Activated CD8-positive, alpha-beta T cell treated with anti-CD3 and anti-CD28 coated beads, Interleukin-2, amount 10 ng/mL, durations not matched to agents 7 days and 5 days (primary cell): ENCODE measurements around the gene MLLT1. TPM values are rescaled to one million over a fixed set of nuclear protein-coding genes. Genes with fewer than 3 reads are reported as not detected.

Experiments used
- ATAC-seq: fragments of 150-1000 bp; cut with Tn5 transposase; one replicate; pipeline ENCODE4 v1.10.0; 2021; ENCODE audit warnings: moderate library complexity
- CTCF ChIA-PET: fragments of 350-600 bp; sonication (Branson Sonifier 250); formaldehyde crosslinking; loops from one replicate; lab custom pipeline; 2021; ENCODE audit warnings: antibody characterized with exemption; lab: Charles Lee
- POLR2A ChIA-PET: fragments of 350-600 bp; sonication (Branson Sonifier 250); formaldehyde crosslinking; loops from one replicate; lab custom pipeline; 2021; ENCODE audit warnings: antibody characterized with exemption; lab: Charles Lee
- DNase-seq: peaks from one replicate; pipeline ENCODE4 v3.0.0-alpha.2; 2020
- H3K27ac Mint-ChIP-seq: one replicate; pipeline ENCODE4 v1.8.0; 2021; ENCODE audit warnings: mild to moderate bottlenecking, mixed read lengths
- H3K27me3 Mint-ChIP-seq: one replicate; pipeline ENCODE4 v1.8.0; 2021; ENCODE audit warnings: low read depth, mixed read lengths
- H3K36me3 Mint-ChIP-seq: one replicate; pipeline ENCODE4 v1.8.0; 2021; ENCODE audit warnings: low read depth, mixed read lengths
- H3K4me1 Mint-ChIP-seq: one replicate; pipeline ENCODE4 v1.8.0; 2021; ENCODE audit warnings: low read depth, mixed read lengths
- H3K4me3 Mint-ChIP-seq: one replicate; pipeline ENCODE4 v1.8.0; 2021; ENCODE audit warnings: mild to moderate bottlenecking, mixed read lengths
- H3K9me3 Mint-ChIP-seq: one replicate; pipeline ENCODE4 v1.8.0; 2022; ENCODE audit warnings: mixed read lengths; ENCODE audit not compliant: insufficient read depth
- total RNA-seq, 2 experiments: library from RNA; stranded (reverse); gene quantifications; one replicate each; pipeline ENCODE4 v1.2.3, GENCODE V29; 2021

MLLT1 gene
- total RNA-seq, 2 experiments from 2014 or later: 37.3 to 48.7 TPM

GRCh38 chr19:6229951-6230712 lies 49.6 kb downstream of the MLLT1 start:
- POLR2A ChIA-PET: no interaction called here

GRCh38 chr19:6229216-6229913 lies 50.4 kb downstream of the MLLT1 start:
- DNase-seq (no peak), ATAC-seq (no peak)
- Mint-ChIP-seq H3K4me3 (no peak overlapping the region), H3K36me3 (peaks cover 12% of the 10 kb centered on the region), H3K9me3 (no peaks in the 10 kb centered on the region), H3K4me1 (peaks cover 11% of the 10 kb centered on the region), H3K27me3 (no peaks in the 10 kb centered on the region), H3K27ac (no peak overlapping the region)
- ChIA-PET CTCF (no interaction called here), POLR2A (no interaction called here)

More at GRCh38 chr19:6229951-6230712, 49.6 kb downstream of the MLLT1 start:
- ATAC-seq (no peak), DNase-seq (no peak)
- Mint-ChIP-seq H3K9me3 (no peaks in the 10 kb centered on the region), H3K27ac (peak overlapping the region; percentile 77), H3K4me1 (peaks cover 13% of the 10 kb centered on the region), H3K4me3 (no peak overlapping the region), H3K27me3 (no peaks in the 10 kb centered on the region), H3K36me3 (peaks cover 12% of the 10 kb centered on the region)
- CTCF ChIA-PET: no interaction called here

- H3K27ac Mint-ChIP-seq: no peak overlapping the region
- CTCF ChIA-PET: no interaction called here
- no peak for DNase-seq
Measured at GRCh38 chr19:6228551-6229215, 51.1 kb downstream of the MLLT1 start.

GRCh38 chr19:6227936-6228325 lies 51.8 kb downstream of the MLLT1 start:
- no peak for DNase-seq
- no peaks in the 10 kb centered on the region for H3K9me3 Mint-ChIP-seq
- ChIA-PET POLR2A (no interaction called here), CTCF (no interaction called here)
- H3K4me1 Mint-ChIP-seq: peaks cover 9% of the 10 kb centered on the region
- no peaks in the 10 kb centered on the region for H3K27me3 Mint-ChIP-seq
- no peak overlapping the region for H3K4me3 Mint-ChIP-seq
- H3K36me3 Mint-ChIP-seq: peaks cover 12% of the 10 kb centered on the region
- ATAC-seq: no peak
- H3K27ac Mint-ChIP-seq: no peak overlapping the region

More at GRCh38 chr19:6228551-6229215, 51.1 kb downstream of the MLLT1 start:
- POLR2A ChIA-PET: no interaction called here
- Mint-ChIP-seq H3K9me3 (no peaks in the 10 kb centered on the region), H3K4me3 (no peak overlapping the region), H3K36me3 (peaks cover 12% of the 10 kb centered on the region), H3K4me1 (peaks cover 9% of the 10 kb centered on the region), H3K27me3 (no peaks in the 10 kb centered on the region)
- ATAC-seq: no peak

- Mint-ChIP-seq H3K36me3 (peaks cover 12% of the 10 kb centered on the region), H3K27ac (no peak overlapping the region), H3K4me3 (no peak overlapping the region), H3K4me1 (peaks cover 9% of the 10 kb centered on the region), H3K27me3 (no peaks in the 10 kb centered on the region), H3K9me3 (no peaks in the 10 kb centered on the region)
- ChIA-PET POLR2A (no interaction called here), CTCF (no interaction called here)
- no peak for ATAC-seq
- DNase-seq: no peak
Measured at GRCh38 chr19:6227156-6227935, 52.4 kb downstream of the MLLT1 start.

- Mint-ChIP-seq H3K4me1 (peaks cover 7% of the 10 kb centered on the region), H3K36me3 (peaks cover 12% of the 10 kb centered on the region), H3K27ac (no peak overlapping the region), H3K9me3 (no peaks in the 10 kb centered on the region), H3K4me3 (no peak overlapping the region), H3K27me3 (no peaks in the 10 kb centered on the region)
- ChIA-PET CTCF (no interaction called here), POLR2A (no interaction called here)
- ATAC-seq (no peak), DNase-seq (no peak)
Measured at GRCh38 chr19:6226444-6227155, 53.2 kb downstream of the MLLT1 start.

- Mint-ChIP-seq H3K9me3 (no peaks in the 10 kb centered on the region), H3K27ac (no peak overlapping the region), H3K4me1 (peaks cover 4% of the 10 kb centered on the region), H3K27me3 (no peaks in the 10 kb centered on the region), H3K4me3 (no peak overlapping the region), H3K36me3 (peaks cover 12% of the 10 kb centered on the region)
- CTCF ChIA-PET: no interaction called here
- ATAC-seq: no peak
- POLR2A ChIA-PET: no interaction called here
- no peak for DNase-seq
Measured at GRCh38 chr19:6226012-6226411, 53.8 kb downstream of the MLLT1 start.

GRCh38 chr19:6225232-6225865 lies 54.4 kb downstream of the MLLT1 start:
- H3K4me3 Mint-ChIP-seq: no peak overlapping the region
- H3K27me3 Mint-ChIP-seq: no peaks in the 10 kb centered on the region
- no peaks in the 10 kb centered on the region for H3K9me3 Mint-ChIP-seq
- ChIA-PET CTCF (no interaction called here), POLR2A (no interaction called here)
- H3K4me1 Mint-ChIP-seq: no peaks in the 10 kb centered on the region
- no peak for ATAC-seq
- H3K27ac Mint-ChIP-seq: no peak overlapping the region
- peaks cover 12% of the 10 kb centered on the region for H3K36me3 Mint-ChIP-seq
- DNase-seq: no peak

- Mint-ChIP-seq H3K36me3 (peaks cover 8% of the 10 kb centered on the region), H3K27ac (peak overlapping the region; percentile 20), H3K4me1 (no peaks in the 10 kb centered on the region), H3K9me3 (no peaks in the 10 kb centered on the region), H3K27me3 (no peaks in the 10 kb centered on the region), H3K4me3 (no peak overlapping the region)
- ChIA-PET CTCF (no interaction called here), POLR2A (no interaction called here)
- ATAC-seq (no peak), DNase-seq (no peak)
Measured at GRCh38 chr19:6224308-6224675, 55.5 kb downstream of the MLLT1 start.

GRCh38 chr19:6223461-6224307 lies 56.1 kb downstream of the MLLT1 start:
- ChIA-PET CTCF (no interaction called here), POLR2A (no interaction called here)
- Mint-ChIP-seq H3K4me3 (no peak overlapping the region), H3K27ac (no peak overlapping the region), H3K9me3 (no peaks in the 10 kb centered on the region), H3K36me3 (peaks cover 8% of the 10 kb centered on the region), H3K4me1 (no peaks in the 10 kb centered on the region), H3K27me3 (no peaks in the 10 kb centered on the region)
- ATAC-seq: no peak
- no peak for DNase-seq
